Hepatocyte (in vitro differentiated cells): Measurements from ENCODE around the gene IFT43.

Experiments
- EZH2 ChIP-seq: fragments of 200-600 bp; sonication (generic); IDR thresholded peaks from 2 replicates; pipeline ENCODE4 v1.6.1; 2016; ENCODE audit warnings: antibody characterized with exemption, mild to moderate bottlenecking, borderline replicate concordance
- EZH2phosphoT487 ChIP-seq: fragments of 200-600 bp; sonication (generic); IDR thresholded peaks from one replicate; pipeline ENCODE4 v1.6.1; 2018; ENCODE audit warnings: antibody characterized with exemption, mild to moderate bottlenecking, low read depth, moderate library complexity; ENCODE audit not compliant: unreplicated experiment, severe bottlenecking
- TF ChIP-seq, protein P1 (sequence below): fragments of 200-600 bp; sonication (generic); IDR thresholded peaks from 2 replicates; pipeline ENCODE4 v1.5.1; 2016; ENCODE audit warnings: antibody characterized with exemption, mild to moderate bottlenecking; ENCODE audit not compliant: poor library complexity

DNA sequence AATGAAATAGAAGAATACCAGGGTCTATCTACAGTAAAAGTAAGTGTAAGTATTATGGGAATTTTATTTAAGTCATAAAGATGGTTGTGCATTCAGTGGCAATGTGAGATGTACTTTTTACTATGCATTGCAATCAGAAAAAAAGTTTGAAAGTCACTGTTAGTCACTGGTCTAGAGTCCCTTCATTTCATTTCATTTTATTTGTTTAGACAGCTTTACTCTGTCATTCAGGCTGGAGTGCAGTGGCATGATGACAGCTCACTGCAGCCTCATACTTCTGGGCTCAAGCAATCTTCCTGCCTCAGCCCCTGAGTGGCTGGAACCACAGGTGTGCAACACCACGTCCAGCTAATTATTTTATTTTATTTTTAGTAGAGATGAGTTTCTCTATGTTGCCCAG is 46.4 kb upstream of the IFT43 start:
- TF ChIP-seq, protein P1, sequence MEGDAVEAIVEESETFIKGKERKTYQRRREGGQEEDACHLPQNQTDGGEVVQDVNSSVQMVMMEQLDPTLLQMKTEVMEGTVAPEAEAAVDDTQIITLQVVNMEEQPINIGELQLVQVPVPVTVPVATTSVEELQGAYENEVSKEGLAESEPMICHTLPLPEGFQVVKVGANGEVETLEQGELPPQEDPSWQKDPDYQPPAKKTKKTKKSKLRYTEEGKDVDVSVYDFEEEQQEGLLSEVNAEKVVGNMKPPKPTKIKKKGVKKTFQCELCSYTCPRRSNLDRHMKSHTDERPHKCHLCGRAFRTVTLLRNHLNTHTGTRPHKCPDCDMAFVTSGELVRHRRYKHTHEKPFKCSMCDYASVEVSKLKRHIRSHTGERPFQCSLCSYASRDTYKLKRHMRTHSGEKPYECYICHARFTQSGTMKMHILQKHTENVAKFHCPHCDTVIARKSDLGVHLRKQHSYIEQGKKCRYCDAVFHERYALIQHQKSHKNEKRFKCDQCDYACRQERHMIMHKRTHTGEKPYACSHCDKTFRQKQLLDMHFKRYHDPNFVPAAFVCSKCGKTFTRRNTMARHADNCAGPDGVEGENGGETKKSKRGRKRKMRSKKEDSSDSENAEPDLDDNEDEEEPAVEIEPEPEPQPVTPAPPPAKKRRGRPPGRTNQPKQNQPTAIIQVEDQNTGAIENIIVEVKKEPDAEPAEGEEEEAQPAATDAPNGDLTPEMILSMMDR = no peak
- TF ChIP-seq EZH2 (no peak), EZH2phosphoT487 (no peak)
